AG09309 (cell line): ENCODE results near the gene ATP11A.

Source experiments
- DNase-seq: peaks from one replicate; pipeline ENCODE4 v3.0.0-alpha.2; 2010; ENCODE audit warnings: low read depth
- H3K4me3 ChIP-seq: 2 replicates; pipeline ENCODE4 v1.5.1; 2011; ENCODE audit warnings: mild to moderate bottlenecking, low read depth, low read length, moderate library complexity; ENCODE audit not compliant: control insufficient read depth
- TF ChIP-seq, protein P1 (sequence below): IDR thresholded peaks from 2 replicates; pipeline ENCODE4 v1.5.1; 2011; ENCODE audit warnings: mild to moderate bottlenecking, low read depth, low read length, inconsistent platforms; ENCODE audit not compliant: insufficient read depth, control insufficient read depth; ENCODE audit errors: missing control alignments

Gene ATP11A

DNA sequence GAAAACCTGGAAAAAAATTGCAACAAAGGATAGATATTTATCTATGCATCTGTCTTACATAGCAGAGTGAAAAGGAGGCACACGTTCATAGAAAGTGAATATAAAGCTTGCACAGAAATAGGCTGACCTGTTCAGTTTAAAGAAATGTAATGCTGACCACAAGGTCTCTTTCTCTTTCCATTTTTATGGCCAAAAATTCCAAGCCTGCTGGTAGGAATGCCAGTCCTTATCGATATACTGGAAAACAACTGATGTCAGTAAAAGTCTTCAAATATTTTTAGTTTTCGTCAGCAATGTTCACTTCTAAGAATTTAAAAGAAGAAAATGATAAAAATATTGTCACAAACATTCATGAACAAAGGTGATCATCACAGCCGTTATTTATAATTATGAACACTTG is 220.2 kb downstream of the ATP11A start:
- TF ChIP-seq, protein P1, sequence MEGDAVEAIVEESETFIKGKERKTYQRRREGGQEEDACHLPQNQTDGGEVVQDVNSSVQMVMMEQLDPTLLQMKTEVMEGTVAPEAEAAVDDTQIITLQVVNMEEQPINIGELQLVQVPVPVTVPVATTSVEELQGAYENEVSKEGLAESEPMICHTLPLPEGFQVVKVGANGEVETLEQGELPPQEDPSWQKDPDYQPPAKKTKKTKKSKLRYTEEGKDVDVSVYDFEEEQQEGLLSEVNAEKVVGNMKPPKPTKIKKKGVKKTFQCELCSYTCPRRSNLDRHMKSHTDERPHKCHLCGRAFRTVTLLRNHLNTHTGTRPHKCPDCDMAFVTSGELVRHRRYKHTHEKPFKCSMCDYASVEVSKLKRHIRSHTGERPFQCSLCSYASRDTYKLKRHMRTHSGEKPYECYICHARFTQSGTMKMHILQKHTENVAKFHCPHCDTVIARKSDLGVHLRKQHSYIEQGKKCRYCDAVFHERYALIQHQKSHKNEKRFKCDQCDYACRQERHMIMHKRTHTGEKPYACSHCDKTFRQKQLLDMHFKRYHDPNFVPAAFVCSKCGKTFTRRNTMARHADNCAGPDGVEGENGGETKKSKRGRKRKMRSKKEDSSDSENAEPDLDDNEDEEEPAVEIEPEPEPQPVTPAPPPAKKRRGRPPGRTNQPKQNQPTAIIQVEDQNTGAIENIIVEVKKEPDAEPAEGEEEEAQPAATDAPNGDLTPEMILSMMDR: no peak
- no peak for DNase-seq
- H3K4me3 ChIP-seq: no peak overlapping the region

DNA sequence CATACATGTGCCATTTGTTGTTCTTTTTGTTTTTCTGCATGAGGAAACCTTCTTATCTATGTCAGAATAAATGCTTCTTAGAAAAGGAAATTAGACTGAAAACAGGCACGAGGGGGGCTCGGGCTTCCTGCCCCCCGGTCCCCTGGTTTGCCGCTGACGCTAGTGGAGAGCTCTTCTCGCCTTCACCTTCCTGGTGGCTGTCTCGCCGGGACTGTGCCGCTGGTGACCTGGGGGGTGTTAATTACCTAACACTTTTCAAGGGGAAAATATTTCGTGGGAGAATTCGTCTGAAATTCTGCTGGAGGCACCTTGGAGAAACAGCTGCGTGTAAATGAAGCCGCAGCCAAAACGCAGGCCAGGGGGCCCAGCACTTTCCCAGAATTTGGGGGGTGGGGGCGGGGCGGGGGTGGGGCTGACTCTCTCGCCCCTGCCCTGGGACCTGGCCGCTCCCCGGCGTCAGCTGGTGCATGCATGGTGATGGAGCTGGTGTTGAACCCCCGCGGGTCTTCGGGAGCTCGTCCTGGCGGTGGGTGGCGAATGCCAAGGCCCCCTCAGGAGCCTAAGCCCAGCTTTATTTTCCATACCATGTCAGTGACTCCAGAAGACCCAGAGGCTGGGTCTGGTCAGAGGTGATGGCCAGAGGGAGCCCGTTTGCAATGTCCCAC is 220.9 kb downstream of the ATP11A start:
- no peak for DNase-seq
- no peak overlapping the region for H3K4me3 ChIP-seq
- TF ChIP-seq, protein P1: no peak

DNA sequence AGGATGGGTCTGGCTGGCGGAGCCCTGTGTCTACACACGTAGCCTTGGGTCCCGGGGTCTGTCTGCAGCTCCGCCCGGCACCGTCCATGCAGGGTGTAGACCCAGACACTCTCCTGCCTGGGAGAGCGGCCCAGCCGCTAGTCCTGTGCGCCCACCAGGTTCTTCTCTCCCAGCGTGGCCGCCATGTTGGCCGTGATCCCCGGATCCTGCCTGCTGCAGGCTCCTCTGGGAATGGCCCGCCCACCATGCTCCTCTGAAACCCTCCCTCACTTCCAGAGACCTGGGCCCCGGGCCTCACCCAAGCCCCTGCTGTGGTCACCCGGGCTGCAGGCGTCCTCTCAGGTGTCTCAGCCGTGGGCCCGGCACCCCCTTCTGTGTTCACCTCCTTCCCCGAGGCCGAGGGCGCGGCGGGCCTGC is 221.5 kb downstream of the ATP11A start:
- DNase-seq: no peak

DNA sequence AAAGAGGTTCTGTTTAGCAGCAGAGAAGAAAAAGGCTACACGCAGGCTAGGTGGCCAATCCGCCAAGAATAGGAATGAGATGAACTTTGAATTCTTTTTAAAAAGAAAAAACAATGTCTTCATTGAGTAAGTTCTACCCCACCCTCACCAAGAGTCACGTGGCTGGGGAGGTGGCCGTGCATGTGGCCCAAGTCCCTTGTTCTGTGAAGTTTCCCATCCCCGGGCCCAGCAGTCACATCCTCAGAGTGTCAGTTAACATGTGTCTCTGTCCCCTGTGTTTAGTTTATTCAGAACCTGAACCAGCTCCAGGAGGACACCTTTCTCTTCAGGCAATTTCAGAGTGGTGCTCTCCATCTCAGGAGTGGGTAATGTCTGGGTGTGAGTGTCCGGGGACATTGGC is 222.0 kb downstream of the ATP11A start:
- no peak overlapping the region for H3K4me3 ChIP-seq
- TF ChIP-seq, protein P1: no peak
- DNase-seq: no peak

More for the DNA sequence above, 221.5 kb downstream of the ATP11A start:
- no peak overlapping the region for H3K4me3 ChIP-seq
- TF ChIP-seq, protein P1: no peak

DNA sequence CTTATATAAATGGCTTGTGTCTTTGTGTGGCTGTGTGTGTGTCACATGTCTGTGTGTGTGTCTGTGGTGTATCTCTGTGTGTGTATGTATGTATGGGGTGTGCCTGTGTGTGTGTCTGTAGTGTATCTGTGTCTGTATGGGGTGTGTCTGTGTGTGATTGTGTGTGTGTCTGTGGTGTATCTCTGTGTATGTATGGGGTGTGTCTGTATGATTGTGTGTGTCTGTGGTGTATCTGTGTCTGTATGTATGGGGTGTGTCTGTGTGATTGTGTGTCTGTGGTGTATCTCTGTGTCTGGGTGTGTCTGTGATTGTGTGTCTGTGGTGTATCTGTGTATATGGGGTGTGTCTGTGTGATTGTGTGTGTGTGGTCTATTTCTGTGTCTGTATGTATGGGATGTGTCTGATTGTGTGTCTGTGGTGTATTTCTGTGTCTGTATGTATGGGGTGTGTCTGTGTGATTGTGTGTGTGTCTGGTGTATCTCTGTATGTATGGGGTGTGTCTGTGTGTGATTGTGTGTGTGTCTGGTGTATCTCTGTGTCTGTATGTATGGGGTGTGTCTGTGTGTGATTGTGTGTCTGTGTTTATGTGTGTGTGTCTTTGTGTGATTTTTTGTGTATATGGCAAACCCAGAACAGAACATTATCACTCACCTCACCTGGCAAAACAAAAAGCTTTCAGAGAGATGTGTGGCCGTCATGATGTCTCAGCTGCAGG is 223.0 kb downstream of the ATP11A start:
- DNase-seq: no peak
- TF ChIP-seq, protein P1: no peak
- no peak overlapping the region for H3K4me3 ChIP-seq

DNA sequence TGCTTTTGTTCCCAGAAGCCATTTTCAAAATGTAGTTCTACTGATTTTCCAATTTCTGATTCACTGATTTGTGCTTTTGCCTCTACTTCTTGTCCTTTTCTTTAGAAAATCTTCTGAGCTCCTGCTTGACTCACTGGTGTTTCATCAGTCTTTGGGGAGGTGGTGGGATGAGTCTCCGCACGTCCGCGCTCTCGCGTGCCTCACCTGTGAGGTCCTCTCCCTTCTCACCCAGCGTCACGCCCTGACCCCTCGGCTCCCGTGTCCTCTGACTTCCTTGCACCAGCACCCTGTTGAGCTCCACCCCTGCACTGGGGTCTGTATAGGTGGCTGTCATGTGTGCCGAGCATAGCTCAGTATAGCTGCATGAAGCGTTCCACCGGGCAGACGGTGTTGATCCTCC is 226.5 kb downstream of the ATP11A start:
- no peak overlapping the region for H3K4me3 ChIP-seq
- TF ChIP-seq, protein P1: no peak
- no peak for DNase-seq
